HEK293 (cell line): Measurements from ENCODE around the gene POLR2C.

Source experiments
- BCL11A ChIP-seq: fragments of 450-650 bp; formaldehyde crosslinking; IDR thresholded peaks from 2 replicates; pipeline ENCODE4 v1.5.1; 2016; ENCODE audit warnings: low read depth, missing biosample characterization, missing genetic modification characterization
- HIC1 ChIP-seq: fragments of 450-650 bp; formaldehyde crosslinking; IDR thresholded peaks from 2 replicates; pipeline ENCODE4 v1.5.1; 2016; ENCODE audit warnings: missing biosample characterization, missing genetic modification characterization
- KLF1 ChIP-seq: fragments of 450-650 bp; formaldehyde crosslinking; IDR thresholded peaks from 2 replicates; pipeline ENCODE4 v1.5.1; 2016; ENCODE audit warnings: missing biosample characterization, missing genetic modification characterization
- KLF17 ChIP-seq: fragments of 450-650 bp; formaldehyde crosslinking; IDR thresholded peaks from 2 replicates; pipeline ENCODE4 v1.5.1; 2016; ENCODE audit warnings: missing biosample characterization, missing genetic modification characterization
- KLF7 ChIP-seq: fragments of 450-650 bp; formaldehyde crosslinking; IDR thresholded peaks from 2 replicates; pipeline ENCODE4 v1.5.1; 2016; ENCODE audit warnings: missing biosample characterization, missing genetic modification characterization, borderline replicate concordance
- REST ChIP-seq: fragments of 450-650 bp; formaldehyde crosslinking; IDR thresholded peaks from 2 replicates; pipeline ENCODE4 v1.5.1; 2016; ENCODE audit warnings: missing biosample characterization, missing genetic modification characterization
- SP2 ChIP-seq: fragments of 450-650 bp; formaldehyde crosslinking; IDR thresholded peaks from 2 replicates; pipeline ENCODE4 v1.5.1; 2016; ENCODE audit warnings: missing biosample characterization, missing genetic modification characterization
- ZBTB21 ChIP-seq: fragments of 450-650 bp; formaldehyde crosslinking; IDR thresholded peaks from 2 replicates; pipeline ENCODE4 v1.5.1; 2017; ENCODE audit warnings: missing biosample characterization, missing genetic modification characterization
- ZNF114 ChIP-seq: fragments of 450-650 bp; formaldehyde crosslinking; IDR thresholded peaks from 2 replicates; pipeline ENCODE4 v1.5.0; 2017; ENCODE audit warnings: missing biosample characterization, missing genetic modification characterization
- ZNF169 ChIP-seq: fragments of 450-650 bp; formaldehyde crosslinking; IDR thresholded peaks from 2 replicates; pipeline ENCODE4 v1.5.1; 2016; ENCODE audit warnings: missing biosample characterization, missing genetic modification characterization
- ZNF280C ChIP-seq: fragments of 450-650 bp; formaldehyde crosslinking; IDR thresholded peaks from 2 replicates; pipeline ENCODE4 v1.5.1; 2016; ENCODE audit warnings: missing biosample characterization, missing genetic modification characterization
- ZNF280D ChIP-seq: fragments of 450-650 bp; formaldehyde crosslinking; IDR thresholded peaks from 2 replicates; pipeline ENCODE4 v1.5.1; 2016; ENCODE audit warnings: missing biosample characterization, missing genetic modification characterization
- ZNF311 ChIP-seq: fragments of 450-650 bp; formaldehyde crosslinking; IDR thresholded peaks from 2 replicates; pipeline ENCODE4 v1.5.1; 2017; ENCODE audit warnings: missing biosample characterization, missing genetic modification characterization, borderline replicate concordance
- ZNF341 ChIP-seq: fragments of 450-650 bp; formaldehyde crosslinking; IDR thresholded peaks from 2 replicates; pipeline ENCODE4; 2016; ENCODE audit warnings: low read depth, missing biosample characterization, missing genetic modification characterization
- ZNF366 ChIP-seq: fragments of 450-650 bp; formaldehyde crosslinking; conservative IDR thresholded peaks from 2 replicates; pipeline ENCODE4 v1.5.1; 2016; ENCODE audit warnings: missing biosample characterization, missing genetic modification characterization
- ZNF449 ChIP-seq: fragments of 450-650 bp; formaldehyde crosslinking; IDR thresholded peaks from 2 replicates; pipeline ENCODE4 v1.5.1; 2017; ENCODE audit warnings: missing biosample characterization, mild to moderate bottlenecking, missing genetic modification characterization, moderate library complexity
- ZNF701 ChIP-seq: fragments of 450-650 bp; formaldehyde crosslinking; IDR thresholded peaks from 2 replicates; pipeline ENCODE4 v1.5.1; 2016; ENCODE audit warnings: missing biosample characterization, missing genetic modification characterization

The POLR2C gene

GRCh38 chr16:57485091-57485915 lies 22.8 kb downstream of the POLR2C start (continued):
- TF ChIP-seq ZNF280D (tag by site-specific recombination) = no peak
- TF ChIP-seq ZNF280C (tag by site-specific recombination) = no peak
- no peak for TF ChIP-seq ZNF449
- TF ChIP-seq KLF17 (tag by site-specific recombination) = 0 out of 2 replicates have a peak, but pooled peaks have one; percentile 46
- TF ChIP-seq ZNF366 (tag by site-specific recombination) = no peak
- no peak for TF ChIP-seq SP2
- TF ChIP-seq ZNF311 (tag by site-specific recombination) = no peak
- TF ChIP-seq KLF7 = no peak
- no peak for TF ChIP-seq BCL11A (tag by site-specific recombination)
- TF ChIP-seq ZNF701 (tag by site-specific recombination) = no peak
- no peak for TF ChIP-seq HIC1 (tag by site-specific recombination)
- no peak for TF ChIP-seq ZNF169 (tag by site-specific recombination)
- 0 out of 2 replicates have a peak, but pooled peaks have one; percentile 45 for TF ChIP-seq KLF1
- no peak for TF ChIP-seq ZBTB21 (tag by site-specific recombination)
- TF ChIP-seq REST (tag by site-specific recombination) = no peak
- TF ChIP-seq ZNF341 (tag by site-specific recombination) = peak; percentile 59
- no peak for TF ChIP-seq ZNF114 (tag by site-specific recombination)
